H9 (cell line): ENCODE results near the gene FHIT. TPM values are rescaled to one million over a fixed set of nuclear protein-coding genes. Genes with fewer than 3 reads are reported as not detected.

Experiments
- DNase-seq: peaks from one replicate; pipeline ENCODE4 v3.0.0-alpha.2; 2017
- H2AFZ ChIP-seq: one replicate; pipeline ENCODE4 v1.6.1; 2013; ENCODE audit warnings: mild to moderate bottlenecking, low read length, control low read depth, moderate library complexity
- H2AK5ac ChIP-seq: 2 replicates; pipeline ENCODE4 v1.6.1; 2013; ENCODE audit warnings: low read length, control low read depth, mixed read lengths; ENCODE audit not compliant: insufficient read length
- H2BK120ac ChIP-seq: one replicate; pipeline ENCODE4 v1.6.1; 2013; ENCODE audit warnings: low read depth, mild to moderate bottlenecking, low read length, control low read depth, inconsistent platforms; ENCODE audit not compliant: poor library complexity, severe bottlenecking
- H2BK12ac ChIP-seq: 2 replicates; pipeline ENCODE4 v1.6.1; 2013; ENCODE audit warnings: low read length, control low read depth, mixed read lengths, low read depth; ENCODE audit not compliant: insufficient read length
- H2BK15ac ChIP-seq: 2 replicates; pipeline ENCODE4 v1.6.1; 2013; ENCODE audit warnings: low read depth, low read length, control low read depth
- H2BK20ac ChIP-seq: one replicate; pipeline ENCODE4 v1.6.1; 2013; ENCODE audit warnings: low read depth, mild to moderate bottlenecking, low read length, control low read depth, inconsistent platforms; ENCODE audit not compliant: poor library complexity, severe bottlenecking
- H2BK5ac ChIP-seq: 2 replicates; pipeline ENCODE4 v1.6.1; 2013; ENCODE audit warnings: low read length, control low read depth, mixed read lengths; ENCODE audit not compliant: insufficient read length
- H3K14ac ChIP-seq: 2 replicates; pipeline ENCODE4 v1.6.1; 2013; ENCODE audit warnings: low read length, control low read depth; ENCODE audit not compliant: insufficient read depth
- H3K18ac ChIP-seq: 2 replicates; pipeline ENCODE4 v1.6.1; 2013; ENCODE audit warnings: low read depth, mild to moderate bottlenecking, mixed read lengths, low read length, control low read depth; ENCODE audit not compliant: insufficient read length
- H3K23ac ChIP-seq: 2 replicates; pipeline ENCODE4 v1.6.1; 2013; ENCODE audit warnings: low read length, control low read depth, mixed read lengths, low read depth; ENCODE audit not compliant: insufficient read length
- H3K23me2 ChIP-seq: 2 replicates; pipeline ENCODE4 v1.6.1; 2013; ENCODE audit warnings: low read depth, mild to moderate bottlenecking, mixed read lengths, low read length, control low read depth; ENCODE audit not compliant: insufficient read length, poor library complexity, severe bottlenecking
- H3K27ac ChIP-seq: 2 replicates; pipeline ENCODE4 v1.5.1; 2013; ENCODE audit warnings: low read length, control low read depth, mixed read lengths, low read depth; ENCODE audit not compliant: insufficient read length
- H3K27me3 ChIP-seq: 2 replicates; pipeline ENCODE4 v1.6.1; 2013; ENCODE audit warnings: low read length, control low read depth, inconsistent platforms; ENCODE audit not compliant: insufficient read depth
- H3K4ac ChIP-seq: 2 replicates; pipeline ENCODE4 v1.6.1; 2013; ENCODE audit warnings: low read depth, mild to moderate bottlenecking, control low read depth, inconsistent platforms, low read length, moderate library complexity
- H3K4me1 ChIP-seq: 2 replicates; pipeline ENCODE4 v1.6.1; 2013; ENCODE audit warnings: low read length, control low read depth, inconsistent platforms; ENCODE audit not compliant: insufficient read depth
- H3K4me2 ChIP-seq: 2 replicates; pipeline ENCODE4 v1.6.1; 2013; ENCODE audit warnings: low read length, control low read depth, mixed read lengths; ENCODE audit not compliant: insufficient read length, insufficient read depth
- H3K56ac ChIP-seq: 2 replicates; pipeline ENCODE4 v1.6.1; 2013; ENCODE audit warnings: low read depth, mild to moderate bottlenecking, mixed read lengths, low read length, control low read depth; ENCODE audit not compliant: insufficient read length
- H3K79me1 ChIP-seq: 2 replicates; pipeline ENCODE4 v1.6.1; 2013; ENCODE audit warnings: low read depth, mild to moderate bottlenecking, moderate library complexity, low read length, control low read depth, inconsistent platforms; ENCODE audit not compliant: insufficient read depth, poor library complexity, severe bottlenecking
- H3K79me2 ChIP-seq: 2 replicates; pipeline ENCODE4 v1.6.1; 2013; ENCODE audit warnings: low read length, control low read depth, inconsistent platforms; ENCODE audit not compliant: insufficient read depth
- H3K9ac ChIP-seq: 2 replicates; pipeline ENCODE4 v1.6.1; 2013; ENCODE audit warnings: low read length, control low read depth, mixed read lengths; ENCODE audit not compliant: insufficient read length; ENCODE audit errors: extremely low read depth
- H3K9me3 ChIP-seq: one replicate; pipeline ENCODE4 v1.6.1; 2013; ENCODE audit warnings: low read depth, low read length, inconsistent platforms; ENCODE audit not compliant: control insufficient read depth
- H3T11ph ChIP-seq: one replicate; pipeline ENCODE4 v1.6.1; 2013; ENCODE audit warnings: mild to moderate bottlenecking, low read length, control low read depth, inconsistent platforms
- H4K20me1 ChIP-seq: one replicate; pipeline ENCODE4 v1.6.1; 2013; ENCODE audit not compliant: control insufficient read depth, insufficient read length, insufficient read depth
- H4K5ac ChIP-seq: 2 replicates; pipeline ENCODE4 v1.6.1; 2013; ENCODE audit warnings: low read depth, mild to moderate bottlenecking, mixed read lengths, low read length, control low read depth; ENCODE audit not compliant: insufficient read length
- H4K8ac ChIP-seq: replicated peaks from 2 replicates; pipeline ENCODE4 v1.6.1; 2013; ENCODE audit warnings: low read length, control low read depth, mixed read lengths, low read depth; ENCODE audit not compliant: insufficient read length
- H4K91ac ChIP-seq: 2 replicates; pipeline ENCODE4 v1.6.1; 2013; ENCODE audit warnings: low read depth, mild to moderate bottlenecking, moderate library complexity, mixed read lengths, low read length, control low read depth; ENCODE audit not compliant: insufficient read length
- H3K27ac Mint-ChIP-seq, 3 experiments: 2 replicates in 2 of 3; 3 replicates in 1 of 3; pipeline ENCODE4 v1.8.0; 2020 to 2021; ENCODE audit warnings: mixed read lengths in 3 of 3, mild to moderate bottlenecking in 1 of 3, moderate library complexity in 1 of 3
- H3K27me3 Mint-ChIP-seq: 2 replicates; pipeline ENCODE4 v1.8.0; 2021; ENCODE audit warnings: low read depth, mild to moderate bottlenecking, moderate library complexity, mixed read lengths
- H3K36me3 Mint-ChIP-seq, 3 experiments: 2 replicates in 2 of 3; 3 replicates in 1 of 3; pipeline ENCODE4 v1.8.0; 2020 to 2021; ENCODE audit warnings: low read depth in 3 of 3, mixed read lengths in 3 of 3; ENCODE audit not compliant: insufficient read depth in 1 of 3
- H3K4me1 Mint-ChIP-seq, 2 experiments: 2 replicates each; pipeline ENCODE4 v1.8.0; 2020; ENCODE audit warnings: mixed read lengths in 2 of 2
- H3K4me3 Mint-ChIP-seq, 2 experiments: 2 replicates in 1 of 2; 3 replicates in 1 of 2; pipeline ENCODE4 v1.8.0; 2020 to 2021; ENCODE audit warnings: mild to moderate bottlenecking in 2 of 2, mixed read lengths in 2 of 2, moderate library complexity in 1 of 2
- H3K9me3 Mint-ChIP-seq, 2 experiments: 2 replicates in 1 of 2; 3 replicates in 1 of 2; pipeline ENCODE4 v1.8.0; 2020; ENCODE audit warnings: mild to moderate bottlenecking in 2 of 2, mixed read lengths in 2 of 2, moderate library complexity in 1 of 2
- CTCF ChIP-seq: fragments of 200-600 bp; sonication (generic); conservative IDR thresholded peaks from 3 replicates; pipeline ENCODE4 v1.8.0; 2021; ENCODE audit warnings: antibody characterized with exemption, mild to moderate bottlenecking
- WGBS: extraction: QIAGEN DNeasy Blood & Tissue Kit; methylation state at CpG from one replicate; pipeline ENCODE4 v1.1.7; 2013; ENCODE audit warnings: missing lambda C conversion rate, low lambda C conversion rate, mixed read lengths; ENCODE audit not compliant: insufficient read length; ENCODE audit errors: extremely low coverage; 5-methylcytosine and 5-hydroxymethylcytosine counted together
- total RNA-seq: library from RNA; stranded (reverse); gene quantifications from 2 replicates; pipeline ENCODE4 v1.2.1, GENCODE V29; 2021

Gene FHIT
- total RNA-seq, 1 experiment from 2014 or later = 3.0 TPM

- Histone ChIP-seq H3K23me2 (no peaks in the 10 kb centered on the region), H2BK12ac (no peak overlapping the region), H2AK5ac (no peak overlapping the region), H3K27me3 (no peaks in the 10 kb centered on the region), H2BK15ac (no peak overlapping the region), H2BK5ac (no peak overlapping the region), H4K20me1 (no peaks in the 10 kb centered on the region), H2BK120ac (no peak overlapping the region), H2BK20ac (no peak overlapping the region), H3K4me1 (no peaks in the 10 kb centered on the region; the same call in 1 of the 2 replicates), H3T11ph (no peak overlapping the region), H3K23ac (no peak overlapping the region), H4K5ac (no peak overlapping the region), H3K79me2 (no peaks in the 10 kb centered on the region), H3K9ac (no peak overlapping the region), H3K4me2 (no peak overlapping the region), H3K56ac (no peak overlapping the region), H3K14ac (no peak overlapping the region), H3K9me3 (no peaks in the 10 kb centered on the region), H4K91ac (no peak overlapping the region), H2AFZ (no peak overlapping the region), H3K27ac (no peak overlapping the region), H3K18ac (no peak overlapping the region), H3K79me1 (no peaks in the 10 kb centered on the region), H4K8ac (no peak overlapping the region), H3K4ac (no peak overlapping the region)
- Mint-ChIP-seq H3K27me3 (no peaks in the 10 kb centered on the region), H3K4me1 (peaks cover 8 to 9% of the 10 kb centered on the region in 2 experiments; a peak in 2 of 4 replicates), H3K9me3 (no peaks in the 10 kb centered on the region), H3K27ac (no peak overlapping the region), H3K36me3 (no peaks in the 10 kb centered on the region), H3K4me3 (no peak overlapping the region)
- no peak for DNase-seq
- WGBS = no CpG with 5 or more reads among the region's 3 CpGs
- no peak for TF ChIP-seq CTCF
Measured at GRCh38 chr3:60202052-60202726, 1049.1 kb downstream of the FHIT start.
